VCaP (cell line): Measurements from ENCODE around the gene CYP27A1.

ENCODE experiments used
- H3K27ac ChIP-seq: fragments of 450-650 bp; 2 replicates; pipeline ENCODE4 v1.5.1; 2017
- CTCF ChIP-seq: fragments of 450-650 bp; conservative IDR thresholded peaks from 2 replicates; pipeline ENCODE4 v1.5.1; 2017; ENCODE audit warnings: mild to moderate bottlenecking, moderate library complexity

The CYP27A1 gene

DNA sequence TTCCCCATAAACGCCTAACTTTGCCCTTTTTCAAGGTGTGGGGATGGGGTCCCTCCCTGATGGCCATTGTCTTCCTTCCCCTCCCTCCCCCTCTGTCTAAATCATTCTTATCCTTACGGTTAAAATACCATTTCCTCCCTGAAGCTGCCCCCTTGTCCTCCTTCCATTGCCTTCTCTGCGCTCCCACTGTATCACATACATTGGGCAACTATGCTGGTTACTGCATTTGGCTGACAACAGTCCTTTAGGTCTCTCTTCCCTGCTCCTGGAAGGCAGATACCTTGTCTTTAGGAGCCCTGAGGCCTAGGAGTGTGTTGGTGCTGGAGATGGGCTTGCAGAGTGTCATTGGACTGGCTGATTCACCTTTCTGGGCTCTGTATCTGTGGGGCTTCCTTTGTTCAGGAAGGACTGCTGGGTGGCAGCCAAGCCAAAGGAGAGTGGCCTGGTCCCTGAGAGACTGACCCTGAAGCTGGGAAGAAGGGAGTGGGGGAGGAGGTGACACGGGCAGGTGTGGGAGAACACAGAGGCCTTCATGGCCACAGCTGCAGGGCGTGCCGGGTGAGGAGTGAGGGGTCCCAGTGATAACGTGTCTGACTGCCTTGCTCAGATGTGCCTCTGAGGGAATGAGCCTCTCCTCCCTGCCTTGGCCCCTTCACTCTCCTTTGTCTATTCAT is 79.8 kb downstream of the CYP27A1 start:
- TF ChIP-seq CTCF = no peak
- H3K27ac ChIP-seq = no peak overlapping the region

DNA sequence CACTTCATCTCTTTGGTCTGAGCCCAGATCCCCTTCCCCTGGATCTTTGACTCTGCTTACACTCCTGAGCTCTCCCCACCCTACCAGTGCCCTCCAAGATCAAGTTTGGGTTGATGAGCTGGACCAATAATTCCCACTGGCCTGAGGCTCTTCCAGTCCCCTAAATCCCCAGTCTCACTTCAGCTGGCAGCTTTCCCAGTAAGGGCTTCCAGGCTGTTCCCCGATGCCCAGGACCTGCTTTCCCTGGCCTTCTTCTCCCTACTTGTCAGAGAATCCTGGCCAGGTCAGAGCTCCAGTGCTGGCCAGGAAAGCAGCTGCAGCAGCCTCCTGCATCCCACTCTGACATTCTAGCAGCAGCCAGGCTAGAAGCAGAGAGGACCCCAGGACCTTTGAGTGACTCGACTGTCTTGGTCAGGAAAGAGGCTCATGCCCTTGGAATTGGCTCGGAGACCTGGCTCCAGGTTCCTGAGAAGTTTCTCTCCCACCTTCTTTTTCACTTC is 81.1 kb downstream of the CYP27A1 start:
- H3K27ac ChIP-seq = no peak overlapping the region
- no peak for TF ChIP-seq CTCF
